B cell (primary cell): Measurements from ENCODE around the gene ST3GAL3. TPM values are rescaled to one million over a fixed set of nuclear protein-coding genes. Genes with fewer than 3 reads are reported as not detected.
A peak's percentile ranks its signal among the peaks of the same experiment; 100 is the strongest.

ENCODE experiments used
- ATAC-seq: fragments of 200-7000 bp; cut with Tn5 transposase; one replicate; pipeline ENCODE4 v1.10.0; 2021; ENCODE audit warnings: low read depth, mild to moderate bottlenecking, moderate number of reproducible peaks, moderate library complexity
- CTCF ChIA-PET: fragments of 350-600 bp; sonication (Branson Sonifier 250); formaldehyde crosslinking; loops from one replicate; lab custom pipeline; 2021; ENCODE audit warnings: antibody characterized with exemption, inconsistent platforms; lab: Charles Lee
- POLR2A ChIA-PET: fragments of 350-600 bp; sonication (Branson Sonifier 250); formaldehyde crosslinking; loops from one replicate; lab custom pipeline; 2021; ENCODE audit warnings: antibody characterized with exemption; lab: Charles Lee
- DNase-seq: peaks from one replicate; pipeline ENCODE4 v3.0.0; 2013
- H2AFZ ChIP-seq: 2 replicates; pipeline ENCODE4 v1.6.1; 2012; ENCODE audit warnings: mild to moderate bottlenecking, low read depth, low read length; ENCODE audit not compliant: insufficient read depth, poor library complexity, severe bottlenecking
- H3K27ac ChIP-seq, 2 donors: 1 replicate in 1 of 2; 2 replicates in 1 of 2; pipeline ENCODE4 v1.5.1; 2012 to 2013; ENCODE audit warnings: low read length in 2 of 2, mild to moderate bottlenecking in 2 of 2, moderate library complexity in 1 of 2
- H3K27me3 ChIP-seq, 4 experiments: fragments of 200-600 bp in 1 of 4; sonication (generic) in 1 of 4; replicated peaks in 1 of 4; 1 replicate in 2 of 4; 2 replicates in 2 of 4; pipeline versions ENCODE4 v1.6.1 to v1.7.0; 2013 to 2016; ENCODE audit warnings: low read length in 3 of 4, mild to moderate bottlenecking in 2 of 4, mixed read lengths in 1 of 4, moderate library complexity in 1 of 4; ENCODE audit not compliant: insufficient read depth in 4 of 4, control insufficient read depth in 3 of 4; ENCODE audit errors: control extremely low read depth in 1 of 4
- H3K36me3 ChIP-seq, 2 experiments: replicated peaks in 1 of 2; 1 replicate in 1 of 2; 2 replicates in 1 of 2; pipeline versions ENCODE4 v1.6.1 to v1.7.1; 2013; ENCODE audit warnings: low read length in 1 of 2; ENCODE audit not compliant: insufficient read depth in 2 of 2, control insufficient read depth in 1 of 2; ENCODE audit errors: control extremely low read depth in 1 of 2, extremely low read depth in 1 of 2
- H3K4me1 ChIP-seq, 2 donors: fragments of 200-600 bp in 1 of 2; sonication (generic) in 1 of 2; 1 replicate in 1 of 2; 2 replicates in 1 of 2; pipeline versions ENCODE4 v1.5.1 to v1.6.1; 2013 to 2017; ENCODE audit warnings: low read length in 2 of 2; ENCODE audit not compliant: control insufficient read depth in 2 of 2, insufficient read depth in 2 of 2
- H3K4me2 ChIP-seq: replicated peaks from 2 replicates; pipeline ENCODE3; 2012; ENCODE audit warnings: mild to moderate bottlenecking, low read depth, low read length; ENCODE audit not compliant: poor library complexity, severe bottlenecking
- H3K4me3 ChIP-seq, 5 experiments: fragments of 200-600 bp in 1 of 5; sonication (generic) in 1 of 5; 1 replicate in 3 of 5; 2 replicates in 2 of 5; pipeline versions ENCODE4 v1.5.1 to v1.7.0; 2011 to 2016; ENCODE audit warnings: low read length in 4 of 5, mild to moderate bottlenecking in 4 of 5, low read depth in 2 of 5, control low read depth in 1 of 5, moderate library complexity in 1 of 5; ENCODE audit not compliant: insufficient read depth in 1 of 5; ENCODE audit errors: control extremely low read depth in 1 of 5, extremely low read depth in 1 of 5
- H3K79me2 ChIP-seq: fragments of 200-600 bp; sonication (generic); one replicate; pipeline ENCODE4 v1.6.0; 2016; ENCODE audit warnings: low read length; ENCODE audit not compliant: control insufficient read depth, insufficient read depth
- H3K9ac ChIP-seq: fragments of 200-600 bp; sonication (generic); 2 replicates; pipeline ENCODE4 v1.6.1; 2017; ENCODE audit warnings: mild to moderate bottlenecking, low read length, moderate library complexity
- H3K9me3 ChIP-seq, 3 donors: one replicate each; pipeline versions ENCODE4 v1.6.1 to v1.7.1; 2013; ENCODE audit warnings: low read length in 2 of 3; ENCODE audit not compliant: control insufficient read depth in 2 of 3, insufficient read depth in 1 of 3; ENCODE audit errors: control extremely low read depth in 1 of 3
- H4K20me1 ChIP-seq: 2 replicates; pipeline ENCODE4 v1.6.0; 2012; ENCODE audit warnings: mild to moderate bottlenecking, low read length; ENCODE audit not compliant: insufficient read depth, control insufficient read depth, poor library complexity, severe bottlenecking
- H3K27ac Mint-ChIP-seq: one replicate; pipeline ENCODE4 v1.8.0; 2021; ENCODE audit warnings: mixed read lengths
- H3K27me3 Mint-ChIP-seq: one replicate; pipeline ENCODE4 v1.8.0; 2021; ENCODE audit warnings: mixed read lengths
- H3K4me1 Mint-ChIP-seq: one replicate; pipeline ENCODE4 v1.8.0; 2021; ENCODE audit warnings: mixed read lengths
- H3K4me3 Mint-ChIP-seq: one replicate; pipeline ENCODE4 v1.8.0; 2021; ENCODE audit warnings: mixed read lengths
- H3K9me3 Mint-ChIP-seq: one replicate; pipeline ENCODE4 v1.8.0; 2022; ENCODE audit warnings: mixed read lengths; ENCODE audit not compliant: insufficient read depth
- CTCF ChIP-seq: fragments of 200-600 bp; IDR thresholded peaks from one replicate; pipeline ENCODE4 v1.8.0; 2022; ENCODE audit warnings: antibody characterized with exemption, mild to moderate bottlenecking
- EZH2 ChIP-seq: IDR thresholded peaks from 2 replicates; pipeline ENCODE4 v1.6.1; 2012; ENCODE audit warnings: borderline replicate concordance, low read depth, mild to moderate bottlenecking, moderate library complexity, low read length; ENCODE audit not compliant: insufficient read depth, poor library complexity, severe bottlenecking
- WGBS: methylation state at CpG from one replicate; pipeline ENCODE4 v1.1.5; 2013; ENCODE audit warnings: missing lambda C conversion rate; ENCODE audit not compliant: insufficient coverage; 5-methylcytosine and 5-hydroxymethylcytosine counted together
- intact Hi-C: fragments of 100-400 bp; cut with micrococcal nuclease; formaldehyde crosslinking; loops from one replicate; pipeline ENCODE4 v1.10.0; 2022
- polyA plus RNA-seq: library from polyadenylated mRNA; depleted of rRNA; stranded (reverse); fragments of >200 nt; gene quantifications from 2 replicates; pipeline ENCODE4 v1.2.3, GENCODE V29; 2012
- total RNA-seq, 2 donors: library from RNA; stranded (reverse); fragments of 120-200 nt in 1 of 2; gene quantifications; 1 replicate in 1 of 2; 2 replicates in 1 of 2; pipeline versions ENCODE4 v1.2.3 to v1.2.4, GENCODE V29; 2013 to 2022

ST3GAL3 gene
- total and polyA plus RNA-seq, 2 donors (not counting 1 experiment from before 2014, with no cell fraction given), result 16.8 to 31.4 TPM

- H3K27ac Mint-ChIP-seq, result no peak overlapping the region
- H3K4me3 Mint-ChIP-seq, result no peak overlapping the region
- Histone ChIP-seq H2AFZ (no peak overlapping the region), H3K9ac (no peak overlapping the region), H3K27me3 (peaks cover 0 to 44% (median 26%) of the 10 kb centered on the region in 4 experiments), H3K27ac (no peak overlapping the region), H3K79me2 (no peaks in the 10 kb centered on the region), H3K4me2 (no peak overlapping the region), H3K4me3 (no peak overlapping the region), H4K20me1 (no peaks in the 10 kb centered on the region), H3K4me1 (peaks cover 29 to 30% of the 10 kb centered on the region in 2 donors), H3K36me3 (no peaks in the 10 kb centered on the region), H3K9me3 (peaks cover 0 to 14% (median 0%) of the 10 kb centered on the region in 3 donors)
- peaks cover 21% of the 10 kb centered on the region for H3K4me1 Mint-ChIP-seq
- DNase-seq (no peak), ATAC-seq (no peak)
- intact Hi-C loops, result loop anchor here (5.0 kb wide), 1 partner anchor 112 kb away; no protein-coding TSS in a partner anchor
- no peaks in the 10 kb centered on the region for H3K9me3 Mint-ChIP-seq
- 60% methylated on average over 4 of the region's 5 CpGs for WGBS
- peaks cover 26% of the 10 kb centered on the region for H3K27me3 Mint-ChIP-seq
- CTCF ChIA-PET, result interaction anchor here (0.5 to 10.3 kb wide), 30 partner anchors 9 to 1514 kb away, joined by 3 to 118 read pairs (median 4); partner anchors contain the start of genes ATP6V0B, IPO13, PTPRF and ST3GAL3
- no peak for TF ChIP-seq EZH2
- TF ChIP-seq CTCF, result no peak
- POLR2A ChIA-PET, result no interaction called here
These were observed 227.6 kb downstream of the ST3GAL3 start for GRCh38 chr1:43934986-43935324.

- Mint-ChIP-seq H3K4me1 (peaks cover 21% of the 10 kb centered on the region), H3K27me3 (peaks cover 26% of the 10 kb centered on the region), H3K27ac (no peak overlapping the region), H3K9me3 (no peaks in the 10 kb centered on the region), H3K4me3 (peak overlapping the region; percentile 63)
- H3K9me3 ChIP-seq, result peaks cover 0 to 14% (median 0%) of the 10 kb centered on the region in 3 donors
- DNase-seq, result no peak
- 10% methylated on average over 46 of the region's 48 CpGs for WGBS
- peak overlapping the region; percentile 74 for H3K4me2 ChIP-seq
- H3K9ac ChIP-seq, result peak overlapping the region; percentile 35
- intact Hi-C loops, result no loop called here
- CTCF ChIA-PET, result interaction anchor here (0.8 to 10.3 kb wide), 15 partner anchors 9 to 711 kb away, joined by 3 to 118 read pairs (median 6); partner anchors contain the start of genes IPO13 and PTPRF
- ATAC-seq, result no peak
- H3K79me2 ChIP-seq, result no peaks in the 10 kb centered on the region
- H3K27me3 ChIP-seq, result peaks cover 0 to 44% (median 26%) of the 10 kb centered on the region in 4 experiments
- no peaks in the 10 kb centered on the region for H4K20me1 ChIP-seq
- peak overlapping the region; percentile 33 for H2AFZ ChIP-seq
- H3K4me1 ChIP-seq, result peaks cover 29 to 30% of the 10 kb centered on the region in 2 donors
- peak overlapping the region in 2 of 5 experiments; percentile 15 to 24 for H3K4me3 ChIP-seq
- no peak overlapping the region for H3K27ac ChIP-seq
- no peaks in the 10 kb centered on the region for H3K36me3 ChIP-seq
- POLR2A ChIA-PET, result no interaction called here
- TF ChIP-seq CTCF (no peak), EZH2 (no peak)
These were observed 228.5 kb downstream of the ST3GAL3 start for GRCh38 chr1:43935711-43936427.
